ENCODE results near the gene CFAP126.
"Not testable (repeated sequence)": the region's sequence is repeated elsewhere in the genome, so short reads cannot be mapped to it uniquely, and the experiment has no call there.

CFAP126 gene, protein sequence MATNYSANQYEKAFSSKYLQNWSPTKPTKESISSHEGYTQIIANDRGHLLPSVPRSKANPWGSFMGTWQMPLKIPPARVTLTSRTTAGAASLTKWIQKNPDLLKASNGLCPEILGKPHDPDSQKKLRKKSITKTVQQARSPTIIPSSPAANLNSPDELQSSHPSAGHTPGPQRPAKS

DNA sequence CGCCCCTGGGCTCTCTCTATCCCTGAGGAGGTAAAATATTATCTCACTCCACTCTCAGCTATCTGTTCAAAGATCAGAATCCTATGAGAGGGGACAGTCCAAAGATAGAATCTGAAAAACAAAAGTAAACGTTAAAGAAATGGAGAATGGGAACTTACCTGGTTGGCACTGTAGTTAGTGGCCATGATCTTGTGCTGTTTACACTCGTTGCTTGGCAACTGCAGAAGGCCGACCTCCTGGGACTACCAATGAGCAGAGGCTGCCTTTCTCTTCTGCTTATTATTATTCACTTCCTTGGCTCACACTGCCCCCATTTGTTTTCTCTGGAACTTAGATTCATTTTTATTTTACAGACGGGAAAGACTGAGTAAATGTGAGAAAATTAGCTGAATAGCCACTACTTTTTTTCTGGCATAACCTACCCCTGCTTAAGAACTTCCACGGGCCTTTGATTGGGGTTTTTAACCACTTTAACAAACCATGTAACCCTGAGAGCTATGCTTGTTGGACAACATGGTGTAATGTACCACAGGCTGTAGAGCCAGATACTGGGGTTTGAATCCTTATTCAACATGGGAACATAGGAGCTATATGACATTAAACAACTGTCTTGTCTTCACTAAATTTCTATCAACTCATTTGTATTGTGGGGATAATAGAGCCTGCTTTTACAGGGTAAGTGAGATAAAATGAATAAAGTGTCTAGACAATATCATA lies at the start of gene CFAP126:
Gene CFAP126, minus strand, starts transcription at position 193 of the 717 bp plus-strand sequence. Its CDS starts 8 bp downstream, at position 185.
- DNase-seq (ENCODE audit: low read depth), result peak; percentile 76

DNA sequence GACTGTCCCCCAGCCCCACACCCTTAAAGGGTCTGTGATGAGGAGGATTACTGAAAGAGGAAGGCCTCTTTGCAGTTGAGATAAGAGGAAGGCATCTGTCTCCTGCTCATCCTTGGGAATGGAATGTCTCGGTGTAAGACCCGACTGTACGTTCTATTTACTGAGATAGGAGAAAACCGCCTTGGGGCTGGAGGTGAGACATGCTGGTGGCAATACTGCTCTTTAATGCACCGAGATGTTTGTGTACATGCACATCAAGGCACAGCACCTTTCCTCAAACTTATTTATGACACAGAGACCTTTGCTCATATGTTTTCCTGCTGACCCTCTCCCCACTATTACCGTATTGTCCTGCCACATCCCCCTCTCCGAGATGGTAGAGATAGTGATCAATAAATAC lies 45.4 kb upstream of the CFAP126 start:
- not testable (repeated sequence) for DNase-seq (ENCODE audit: low read depth)

DNA sequence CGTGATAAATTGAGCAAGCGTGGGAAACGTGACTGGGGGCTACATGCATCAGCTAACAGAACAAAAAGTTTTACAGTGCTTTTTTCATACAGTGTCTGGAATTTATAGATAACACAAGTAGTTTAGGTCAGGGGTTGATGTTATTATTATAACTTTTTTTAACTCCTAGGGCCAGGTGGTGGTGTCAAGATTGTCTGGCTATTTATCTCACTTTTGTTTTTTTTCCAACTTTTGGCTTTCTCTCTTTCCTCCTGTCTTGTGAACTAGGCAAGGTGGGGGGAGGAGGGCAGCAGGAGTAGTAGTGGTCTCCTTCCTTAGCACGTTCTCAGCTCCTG lies 42.9 kb upstream of the CFAP126 start:
- DNase-seq (ENCODE audit: low read depth), result not testable (repeated sequence)

DNA sequence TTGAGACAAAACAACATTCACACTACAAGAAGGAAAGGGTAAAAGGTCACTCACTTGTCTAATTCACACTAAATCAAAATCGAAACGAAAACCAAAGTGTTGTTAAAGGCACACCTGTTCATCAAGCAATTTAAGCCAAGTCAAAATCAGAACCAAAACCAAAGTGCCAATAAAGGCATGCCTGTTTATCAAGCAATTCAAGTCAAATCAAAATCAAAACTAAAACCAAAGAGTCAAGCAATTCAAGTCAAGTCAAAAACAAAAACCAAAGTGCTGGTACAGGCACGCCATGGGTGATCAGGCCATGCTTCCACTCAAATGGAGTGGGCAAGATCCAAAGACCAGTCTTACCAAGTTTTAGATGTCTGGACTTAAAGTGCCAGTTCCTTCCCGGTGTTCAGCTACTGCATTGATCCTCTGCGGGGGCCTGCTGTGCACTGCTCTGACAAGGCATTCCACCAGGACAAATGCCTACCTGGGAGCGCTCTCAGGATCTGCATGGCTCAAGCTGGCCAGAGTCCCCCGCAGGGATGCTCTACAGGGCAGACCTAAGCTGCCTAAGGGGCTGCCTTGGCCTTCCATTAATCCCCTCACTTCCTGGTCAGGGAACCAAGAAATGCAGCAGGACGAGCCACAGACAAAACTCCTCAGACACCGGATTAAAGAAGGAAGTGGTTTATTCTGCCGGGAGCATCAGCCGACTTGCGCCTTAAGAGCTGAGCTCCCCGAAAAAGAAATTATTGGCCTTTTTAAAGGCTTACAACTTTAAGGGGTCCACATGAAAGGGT lies 42.4 kb upstream of the CFAP126 start:
- DNase-seq (ENCODE audit: low read depth), result not testable (repeated sequence)

DNA sequence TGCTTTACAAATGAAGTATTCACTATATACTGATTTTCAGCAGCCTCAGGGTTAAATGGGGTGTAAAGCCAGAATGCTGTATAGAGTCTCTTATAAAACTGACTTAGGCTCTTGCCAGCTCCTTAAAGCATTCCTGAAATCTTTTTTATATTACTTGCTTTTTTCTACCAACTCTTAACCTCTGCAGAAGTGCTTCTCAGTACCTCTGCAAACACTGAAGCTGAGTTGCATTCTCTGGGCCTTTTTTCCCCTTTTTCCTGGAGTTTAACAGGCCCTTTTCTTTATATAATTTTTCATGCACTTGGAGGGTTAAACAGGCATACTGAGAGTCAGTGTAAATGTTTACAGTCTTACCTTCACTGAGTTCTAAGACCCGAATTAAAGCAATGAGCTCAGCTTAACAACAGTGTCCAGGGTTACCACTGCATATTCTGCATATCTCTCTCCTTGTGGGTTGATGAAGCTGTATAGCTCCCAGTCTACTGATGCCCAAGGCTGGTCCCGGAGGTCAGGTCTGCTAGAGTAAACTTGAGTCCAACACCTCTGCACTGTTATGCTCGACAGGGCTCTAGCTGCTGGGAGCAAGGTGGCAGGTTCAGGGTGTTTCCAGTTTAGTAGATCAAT lies 40.9 kb upstream of the CFAP126 start:
- no peak for DNase-seq (ENCODE audit: low read depth)

DNA sequence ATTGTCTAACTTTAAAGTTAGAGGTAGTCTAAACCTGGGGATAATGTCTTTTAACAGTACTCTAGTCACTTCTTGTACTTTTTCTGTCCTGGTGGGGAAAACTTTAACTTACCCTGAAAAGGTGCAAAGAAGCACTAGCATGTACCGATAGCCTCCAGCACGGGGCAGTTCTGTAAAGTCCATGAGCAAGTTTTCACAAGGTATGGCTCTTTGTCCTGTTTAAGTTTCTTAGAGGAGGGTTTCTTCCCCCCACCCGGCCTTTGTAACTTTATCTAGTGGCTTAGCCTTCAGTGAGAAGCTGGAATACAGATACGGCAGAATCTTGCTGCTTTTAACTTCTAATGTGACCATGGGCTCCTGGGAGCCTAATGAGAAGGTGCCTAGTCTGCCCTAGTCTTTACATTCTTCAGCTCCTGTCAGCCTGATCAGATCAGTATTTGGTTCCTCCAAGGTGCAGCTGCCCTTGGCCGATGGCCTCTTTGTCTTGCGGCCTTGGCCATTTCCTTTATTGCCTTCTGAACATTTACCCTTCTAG lies 39.8 kb upstream of the CFAP126 start:
- DNase-seq (ENCODE audit: low read depth), result no peak

DNA sequence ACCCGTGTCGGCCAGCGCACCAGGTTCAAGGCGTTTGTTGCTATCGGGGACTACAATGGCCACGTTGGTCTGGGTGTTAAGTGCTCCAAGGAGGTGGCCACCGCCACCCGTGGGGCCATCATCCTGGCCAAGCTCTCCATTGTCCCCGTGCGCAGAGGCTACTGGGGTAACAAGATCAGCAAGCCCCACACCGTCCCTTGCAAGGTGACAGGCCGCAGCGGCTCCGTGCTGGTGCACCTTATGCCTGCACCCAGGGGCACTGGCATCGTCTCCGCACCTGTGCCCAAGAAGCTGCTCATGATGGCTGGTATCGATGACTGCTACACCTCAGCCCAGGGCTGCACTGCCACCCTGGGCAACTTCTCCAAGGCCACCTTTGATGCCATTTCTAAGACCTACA lies 38.9 kb upstream of the CFAP126 start:
- not testable (repeated sequence) for DNase-seq (ENCODE audit: low read depth)

DNA sequence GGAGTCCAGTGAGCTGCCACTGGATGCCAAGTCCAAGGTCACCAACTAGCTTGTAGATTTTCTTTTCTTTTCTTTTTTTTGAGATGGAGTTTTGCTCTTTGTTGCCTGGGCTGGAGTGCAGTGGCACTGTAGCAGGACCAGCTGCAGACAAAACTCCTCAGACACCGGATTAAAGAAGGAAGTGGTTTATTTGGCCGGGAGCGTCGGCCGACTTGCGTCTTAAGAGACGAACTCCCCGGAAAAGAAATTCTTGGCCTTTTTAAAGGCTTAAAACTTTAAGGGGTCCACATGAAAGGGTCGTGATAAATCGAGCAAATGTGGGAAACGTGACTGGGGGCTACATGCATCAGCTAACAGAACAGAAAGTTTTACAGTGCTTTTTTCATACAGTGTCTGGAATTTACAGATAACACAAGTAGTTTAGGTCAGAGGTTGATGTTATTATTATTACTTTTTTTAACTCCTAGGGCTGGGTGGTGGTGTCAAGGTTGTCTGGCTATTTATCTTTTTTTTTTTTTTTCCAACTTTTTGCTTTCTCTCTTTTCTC lies 36.4 kb upstream of the CFAP126 start:
- no peak for DNase-seq (ENCODE audit: low read depth)

DNA sequence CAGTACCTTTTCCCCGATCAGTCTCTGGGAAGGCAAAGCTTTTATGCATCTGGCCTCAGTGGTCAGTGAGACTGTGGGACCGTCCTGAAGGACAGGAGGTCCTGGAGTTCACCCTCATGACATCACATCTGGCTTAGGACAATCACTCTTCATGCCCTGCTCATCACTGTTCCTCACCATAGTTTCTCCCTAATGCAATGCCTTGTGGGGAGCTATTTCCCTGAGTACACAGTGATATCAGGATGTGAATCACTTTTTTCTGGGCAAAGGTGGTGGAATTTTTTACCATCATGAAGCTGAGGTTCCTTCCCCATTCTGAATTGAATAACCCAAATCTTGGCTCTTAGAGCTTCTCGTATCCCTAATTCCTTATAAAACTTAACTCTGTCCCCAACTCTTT lies 34.8 kb upstream of the CFAP126 start:
- DNase-seq (ENCODE audit: low read depth), result no peak

DNA sequence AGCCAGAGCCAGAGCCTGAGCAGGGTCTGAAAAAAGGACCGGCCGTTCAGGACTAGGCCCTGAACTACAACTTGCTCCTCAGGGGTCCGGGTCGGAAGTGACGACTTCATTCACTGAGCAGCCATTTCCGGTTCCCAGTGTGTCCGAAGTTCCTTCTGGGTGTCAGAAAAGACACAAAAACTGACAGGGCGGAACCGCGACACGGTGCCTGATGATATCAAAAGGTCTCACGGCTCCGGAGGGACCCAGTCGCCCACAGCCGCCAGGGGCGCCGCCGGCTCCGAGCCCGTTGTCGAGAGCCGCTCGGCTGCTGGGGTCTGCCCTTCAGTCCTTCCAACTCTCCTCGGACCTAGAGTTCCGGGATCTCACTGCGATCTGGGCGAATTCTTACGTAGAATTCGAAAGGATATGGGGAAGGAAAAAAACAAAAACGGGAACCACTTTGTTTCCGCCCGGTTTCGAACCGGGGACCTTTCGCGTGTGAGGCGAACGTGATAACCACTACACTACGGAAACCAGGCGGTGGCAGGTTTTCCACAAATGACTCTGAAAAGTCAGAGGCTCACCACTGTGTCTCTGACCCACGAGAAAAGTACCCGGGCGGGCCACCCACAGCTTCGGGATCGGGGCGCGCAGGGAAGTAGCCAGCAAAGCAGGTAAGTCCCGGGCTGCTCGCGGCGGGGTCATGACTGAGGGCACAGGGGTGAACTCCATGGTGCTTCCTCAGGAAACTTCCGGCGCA lies 31.8 kb upstream of the CFAP126 start:
- peak; percentile 93 for DNase-seq (ENCODE audit: low read depth)

DNA sequence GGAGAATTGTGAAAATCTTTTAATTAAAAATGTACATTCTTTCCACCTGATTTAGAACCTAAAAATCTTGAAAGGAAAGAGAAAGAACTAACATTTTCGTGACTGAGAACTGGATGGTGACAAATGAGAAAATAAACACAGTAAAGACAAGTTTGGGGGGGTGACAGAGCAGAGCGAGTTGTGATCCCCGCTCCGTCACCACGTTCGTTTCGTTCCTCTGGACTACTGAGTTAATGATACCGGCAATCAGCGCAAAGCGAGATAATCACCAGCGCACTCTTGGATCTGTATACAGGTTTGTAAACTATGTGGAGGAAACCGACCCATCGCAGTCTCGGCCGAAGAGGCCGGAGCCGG lies 31.2 kb upstream of the CFAP126 start:
- DNase-seq (ENCODE audit: low read depth), result no peak

DNA sequence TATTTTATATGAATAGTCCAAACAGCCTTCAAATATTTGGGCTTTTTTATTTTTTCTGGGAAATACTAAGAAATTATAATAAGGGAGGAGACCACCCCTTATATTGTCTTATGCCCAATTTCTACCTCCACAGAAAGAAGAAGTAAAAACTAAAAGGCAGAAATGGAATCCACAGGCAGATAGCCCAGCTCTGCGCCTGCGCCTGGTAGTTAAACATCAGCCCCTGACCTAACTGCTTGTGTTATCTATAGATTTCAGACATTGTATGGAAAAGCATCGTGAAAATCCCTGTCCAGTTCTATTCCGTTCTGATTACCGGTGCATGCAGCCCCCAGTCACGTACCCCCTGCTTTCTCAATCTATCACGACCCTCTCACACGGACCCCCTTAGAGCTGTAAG lies 29.4 kb upstream of the CFAP126 start:
- not testable (repeated sequence) for DNase-seq (ENCODE audit: low read depth)

DNA sequence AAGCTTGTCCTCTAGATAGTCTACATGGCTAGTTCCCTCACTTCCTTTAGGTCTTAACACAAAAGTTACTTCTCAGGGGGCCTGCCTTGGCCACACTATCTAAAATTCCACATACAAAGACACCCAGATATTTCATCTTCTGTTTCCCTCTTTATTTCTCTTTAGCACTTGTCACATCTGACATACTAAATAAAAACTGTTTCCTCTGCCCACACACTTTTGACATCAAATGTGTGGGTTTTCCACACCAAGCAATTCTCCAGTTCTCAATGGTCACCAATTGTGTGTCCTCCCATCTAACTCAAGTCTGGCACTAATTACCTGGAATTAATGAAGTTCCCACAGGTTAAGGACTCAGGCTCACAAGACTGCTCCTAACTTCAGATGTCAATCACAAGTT lies 25.5 kb upstream of the CFAP126 start:
- DNase-seq (ENCODE audit: low read depth), result no peak

DNA sequence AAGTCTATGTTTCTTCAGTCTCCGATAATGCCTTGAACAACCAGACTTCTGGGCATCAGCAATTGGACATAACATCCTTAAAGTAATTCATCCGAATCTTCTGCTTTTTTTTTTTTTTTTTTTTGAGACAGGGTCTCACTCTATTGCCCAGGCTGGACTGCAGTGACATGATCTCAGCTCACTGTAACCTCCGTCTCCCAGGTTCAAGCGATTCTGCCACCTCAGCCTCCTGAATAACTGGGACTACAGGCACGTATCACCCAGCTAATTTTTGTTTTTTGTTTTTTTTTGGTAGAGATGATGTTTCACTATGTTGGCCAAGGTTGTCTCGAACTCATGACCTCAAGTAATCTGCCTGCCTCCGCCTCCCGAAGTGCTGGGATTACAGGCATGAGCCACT lies 23.9 kb upstream of the CFAP126 start:
- DNase-seq (ENCODE audit: low read depth), result no peak

DNA sequence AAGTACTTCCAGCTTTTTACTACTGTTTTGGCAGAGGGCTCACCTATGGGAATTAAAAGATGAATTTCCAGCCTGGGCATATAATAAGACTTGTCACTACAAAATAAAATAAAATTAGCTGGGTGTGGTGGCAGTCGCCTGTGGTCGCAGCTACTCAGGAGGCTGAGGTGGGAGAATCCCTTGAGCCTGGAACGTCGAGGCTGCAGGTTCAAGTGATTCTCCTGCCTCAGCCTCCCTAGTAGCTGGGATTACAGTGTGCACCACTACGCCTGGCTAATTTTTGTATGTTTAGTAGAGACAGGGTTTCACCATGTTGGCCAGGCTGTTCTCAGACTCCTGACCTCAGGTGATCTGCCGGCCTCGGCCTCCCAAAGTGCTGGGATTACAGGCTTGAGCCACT lies 23.5 kb upstream of the CFAP126 start:
- not testable (repeated sequence) for DNase-seq (ENCODE audit: low read depth)

DNA sequence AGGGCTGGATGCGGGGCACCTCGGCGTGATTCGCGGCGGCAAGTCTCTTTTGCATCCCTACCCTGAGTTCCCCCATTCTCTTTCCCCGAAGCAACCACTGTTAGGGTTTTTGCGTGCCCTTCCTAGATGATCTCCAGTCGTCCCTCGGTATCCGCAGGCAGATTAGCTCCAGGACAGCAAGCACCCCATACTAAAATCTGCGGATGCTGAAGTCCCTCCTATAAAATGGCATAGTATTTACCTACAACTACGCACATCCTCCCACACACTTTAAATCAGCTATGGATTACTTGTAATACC lies 22.8 kb upstream of the CFAP126 start:
- no peak for DNase-seq (ENCODE audit: low read depth)

DNA sequence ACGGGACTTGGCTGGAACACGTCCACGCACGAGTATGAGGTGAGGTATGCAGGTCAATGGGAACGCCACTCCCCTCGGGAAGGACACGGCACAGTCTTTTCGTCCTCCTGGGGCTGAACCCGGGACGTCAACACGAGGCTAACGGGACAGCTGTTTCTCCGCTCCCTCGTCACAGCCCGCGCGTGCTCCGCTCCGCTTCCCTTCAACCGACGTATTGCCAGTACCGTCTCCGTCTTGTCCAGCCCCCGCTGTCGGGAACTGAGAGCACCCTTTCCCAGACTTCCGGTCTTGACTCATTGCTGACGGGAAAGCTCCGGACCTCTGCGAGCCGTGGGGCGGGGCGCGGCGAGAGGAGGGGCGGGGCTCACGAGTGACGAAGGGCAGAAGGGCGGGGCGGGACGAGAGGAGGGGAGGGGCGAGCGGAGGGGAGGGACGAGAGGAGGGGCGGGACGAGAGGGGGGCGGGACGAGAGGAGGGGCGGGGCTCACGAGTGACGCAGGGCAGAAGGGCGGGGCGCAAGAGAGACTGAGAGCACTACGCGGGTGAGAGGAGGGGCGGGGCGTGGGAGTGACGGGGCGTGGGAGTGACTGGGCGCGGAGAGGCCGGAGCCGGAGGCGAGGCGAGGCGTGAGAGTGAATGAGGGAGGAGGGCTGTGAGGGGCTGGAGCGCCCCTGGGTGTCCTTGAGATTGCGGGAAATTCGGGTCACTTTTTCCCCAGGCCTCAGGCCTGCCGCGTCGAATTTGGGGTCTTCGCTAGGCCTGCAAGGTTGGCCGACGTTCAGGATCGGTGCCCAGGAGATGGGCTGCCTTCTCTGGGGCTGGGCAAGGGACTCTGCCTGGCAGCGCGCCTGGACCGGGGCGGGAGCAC lies 22.2 kb upstream of the CFAP126 start:
- DNase-seq (ENCODE audit: low read depth), result peak; percentile 98

DNA sequence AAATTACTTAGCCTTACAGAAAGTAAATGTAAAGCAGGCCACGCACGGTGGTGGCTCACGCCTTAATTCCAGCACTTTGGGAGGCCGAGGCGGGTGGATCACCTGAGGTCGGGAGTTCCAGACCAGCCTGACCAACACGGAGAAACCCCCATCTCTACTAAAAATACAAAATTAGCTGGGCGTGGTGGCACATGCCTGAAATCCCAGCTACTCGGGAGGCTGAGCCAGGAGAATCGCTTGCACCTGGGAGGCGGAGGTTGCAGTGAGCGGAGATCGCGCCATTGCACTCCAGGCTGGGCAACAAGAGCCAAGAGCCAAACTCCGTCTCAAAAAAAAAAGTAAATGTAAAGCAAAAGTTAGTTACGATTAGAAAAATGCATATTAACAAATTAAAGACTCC lies 21.5 kb upstream of the CFAP126 start:
- not testable (repeated sequence) for DNase-seq (ENCODE audit: low read depth)

DNA sequence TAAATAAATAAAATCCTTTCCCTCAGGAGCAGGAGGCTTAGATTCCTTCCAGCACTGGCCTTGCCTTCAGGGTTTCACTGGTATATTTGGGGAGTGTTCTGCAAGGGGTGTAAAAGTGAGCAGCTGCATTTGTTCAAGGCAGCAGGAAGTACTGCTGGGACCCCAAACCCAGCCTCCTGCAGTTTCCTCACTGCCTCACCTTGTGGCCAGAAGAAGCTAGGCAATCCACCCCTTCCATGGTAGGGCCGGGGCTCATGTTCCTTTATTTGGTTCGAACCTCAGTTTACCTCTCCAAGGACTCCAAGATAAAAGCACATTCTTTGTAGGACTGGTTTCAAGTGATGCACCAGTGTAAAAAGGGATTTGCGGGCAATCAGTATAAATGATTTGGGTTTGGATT lies 21.0 kb upstream of the CFAP126 start:
- no peak for DNase-seq (ENCODE audit: low read depth)

DNA sequence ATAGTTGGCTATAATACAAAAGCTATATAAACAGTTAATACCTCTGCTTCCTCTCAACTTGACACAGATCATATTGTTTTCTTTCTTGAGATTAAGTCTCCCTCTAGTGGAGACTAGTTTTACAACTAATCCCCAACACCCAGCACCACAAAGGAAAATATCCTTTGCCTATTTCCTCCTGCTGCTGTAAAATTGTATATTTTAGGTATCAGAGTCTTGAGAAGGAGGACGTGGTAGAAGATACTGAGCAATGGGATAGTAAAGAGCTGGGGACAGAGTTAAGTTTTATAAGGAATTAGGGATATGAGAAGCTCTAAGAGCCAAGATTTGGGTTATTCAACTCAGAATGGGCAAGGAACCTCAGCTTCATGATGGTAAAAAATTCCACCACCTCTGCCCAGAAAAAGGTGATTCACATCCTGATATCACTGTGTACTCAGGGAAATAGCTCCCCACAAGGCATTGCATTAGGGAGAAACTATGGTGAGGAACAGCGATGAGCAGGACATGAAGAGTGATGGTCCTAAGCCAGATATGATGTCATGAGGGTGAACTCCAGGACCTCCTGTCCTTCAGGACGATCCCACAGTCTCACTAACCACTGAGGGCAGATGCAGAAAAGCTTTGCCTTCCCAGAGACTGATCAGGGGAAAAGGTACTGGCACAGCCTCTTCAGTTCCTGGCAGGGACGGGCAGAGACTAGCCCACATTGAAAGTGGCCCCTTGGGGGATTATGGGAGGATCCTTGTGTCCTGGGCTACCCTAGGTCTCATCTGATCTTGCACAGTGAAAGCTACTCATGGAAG lies 14.7 kb upstream of the CFAP126 start:
- peak; percentile 69 for DNase-seq (ENCODE audit: low read depth)

All from EH (cell line).